ENCODE data around the gene TRPV2.

DNA sequence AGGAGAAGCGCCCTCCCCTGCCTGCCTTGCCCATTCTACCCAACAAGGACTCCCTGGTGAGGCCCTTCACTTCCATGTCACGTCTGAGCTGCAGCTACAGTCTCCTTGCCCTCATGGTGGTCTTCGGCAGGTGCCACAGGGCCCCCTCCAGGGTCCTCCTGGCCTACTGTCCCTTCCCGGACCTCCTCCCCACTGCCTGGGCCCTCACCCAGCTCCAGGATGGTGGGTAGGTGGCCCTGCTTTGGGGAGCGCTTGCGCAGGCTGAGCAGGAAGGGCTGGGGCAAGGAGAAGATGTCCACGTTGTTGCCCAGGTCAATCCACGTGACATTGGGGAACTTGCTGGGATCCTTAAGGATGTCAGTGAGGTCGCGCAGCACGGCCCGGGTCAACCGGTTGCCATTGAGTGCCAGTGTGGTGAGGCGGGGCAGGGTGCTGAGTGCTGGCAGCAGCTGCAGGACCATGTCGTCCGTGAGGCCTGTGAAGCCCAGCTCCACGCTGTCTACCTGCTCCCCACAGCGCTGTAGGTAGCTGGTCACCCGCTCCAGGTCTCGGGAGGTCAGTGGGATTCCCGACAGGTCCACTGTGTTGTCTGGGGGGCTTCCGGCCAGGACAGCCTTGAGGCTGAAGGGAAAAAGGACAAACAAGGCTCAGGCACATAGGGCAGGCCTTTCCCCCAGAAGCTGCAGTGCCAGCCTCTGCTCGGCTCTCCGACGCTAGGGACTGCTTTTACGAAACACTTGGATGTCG is 28.3 kb downstream of the TRPV2 start:
- no peak for TF ChIP-seq POLR2A (IDR thresholded peaks at IDR 0.05; ENCODE audit: low read length)
- TF ChIP-seq GATA1 (IDR thresholded peaks at IDR 0.05; ENCODE audit: low read depth, low read length): no peak
